ENCODE results near the gene CEACAM16. TPM values are rescaled to one million over a fixed set of nuclear protein-coding genes. Genes with fewer than 3 reads are reported as not detected.
A peak's percentile ranks its signal among the peaks of the same experiment; 100 is the strongest.

The CEACAM16 gene
- total RNA-seq, 2 experiments from 2014 or later = not detected

DNA sequence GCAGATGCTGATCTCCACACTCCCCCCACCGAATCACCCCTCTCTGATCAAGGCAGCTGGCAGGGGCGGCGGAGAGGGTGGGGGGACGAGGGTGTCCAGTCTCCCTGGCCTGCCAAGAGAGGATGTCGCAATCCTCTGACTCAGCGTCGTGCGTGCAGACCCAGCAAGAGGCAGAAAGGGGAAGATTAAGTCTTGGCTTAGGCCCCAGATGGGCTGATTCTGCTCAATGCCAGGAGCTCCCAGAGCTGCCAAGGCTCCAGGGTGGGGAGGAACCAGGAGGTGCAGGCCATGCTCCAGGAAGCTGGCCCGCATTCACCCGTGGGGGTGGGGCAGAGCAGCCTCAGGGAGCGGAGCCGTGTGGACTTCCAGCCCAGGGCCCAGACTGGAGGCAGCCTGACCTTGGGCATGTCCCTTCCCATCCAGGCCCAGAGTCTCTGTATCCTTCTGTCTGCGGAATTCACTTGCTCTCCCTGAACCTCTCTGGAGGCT lies 42.9 kb downstream of the CEACAM16 start:
- Mint-ChIP-seq H3K27ac (peak overlapping the region; percentile 46), H3K27me3 (no peaks in the 10 kb centered on the region), H3K36me3 (ENCODE audit: low read depth) (no peaks in the 10 kb centered on the region), H3K9me3 (no peaks in the 10 kb centered on the region), H3K4me3 (no peak overlapping the region), H3K4me1 (ENCODE audit: low read depth) (peaks cover 17% of the 10 kb centered on the region)
- DNase-seq = peak; percentile 46
- ChIA-PET POLR2A (no interaction called here), CTCF (interaction anchor here (0.8 to 6.5 kb wide), 3 partner anchors 18 to 42 kb away, joined by 3 to 43 read pairs (median 7); no protein-coding TSS in a partner anchor)
- TF ChIP-seq, protein P1, sequence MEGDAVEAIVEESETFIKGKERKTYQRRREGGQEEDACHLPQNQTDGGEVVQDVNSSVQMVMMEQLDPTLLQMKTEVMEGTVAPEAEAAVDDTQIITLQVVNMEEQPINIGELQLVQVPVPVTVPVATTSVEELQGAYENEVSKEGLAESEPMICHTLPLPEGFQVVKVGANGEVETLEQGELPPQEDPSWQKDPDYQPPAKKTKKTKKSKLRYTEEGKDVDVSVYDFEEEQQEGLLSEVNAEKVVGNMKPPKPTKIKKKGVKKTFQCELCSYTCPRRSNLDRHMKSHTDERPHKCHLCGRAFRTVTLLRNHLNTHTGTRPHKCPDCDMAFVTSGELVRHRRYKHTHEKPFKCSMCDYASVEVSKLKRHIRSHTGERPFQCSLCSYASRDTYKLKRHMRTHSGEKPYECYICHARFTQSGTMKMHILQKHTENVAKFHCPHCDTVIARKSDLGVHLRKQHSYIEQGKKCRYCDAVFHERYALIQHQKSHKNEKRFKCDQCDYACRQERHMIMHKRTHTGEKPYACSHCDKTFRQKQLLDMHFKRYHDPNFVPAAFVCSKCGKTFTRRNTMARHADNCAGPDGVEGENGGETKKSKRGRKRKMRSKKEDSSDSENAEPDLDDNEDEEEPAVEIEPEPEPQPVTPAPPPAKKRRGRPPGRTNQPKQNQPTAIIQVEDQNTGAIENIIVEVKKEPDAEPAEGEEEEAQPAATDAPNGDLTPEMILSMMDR (IDR thresholded peaks at IDR 0.05) = no peak
- intact Hi-C loops (cut with micrococcal nuclease) = no loop called here
- ATAC-seq = peak; percentile 49

DNA sequence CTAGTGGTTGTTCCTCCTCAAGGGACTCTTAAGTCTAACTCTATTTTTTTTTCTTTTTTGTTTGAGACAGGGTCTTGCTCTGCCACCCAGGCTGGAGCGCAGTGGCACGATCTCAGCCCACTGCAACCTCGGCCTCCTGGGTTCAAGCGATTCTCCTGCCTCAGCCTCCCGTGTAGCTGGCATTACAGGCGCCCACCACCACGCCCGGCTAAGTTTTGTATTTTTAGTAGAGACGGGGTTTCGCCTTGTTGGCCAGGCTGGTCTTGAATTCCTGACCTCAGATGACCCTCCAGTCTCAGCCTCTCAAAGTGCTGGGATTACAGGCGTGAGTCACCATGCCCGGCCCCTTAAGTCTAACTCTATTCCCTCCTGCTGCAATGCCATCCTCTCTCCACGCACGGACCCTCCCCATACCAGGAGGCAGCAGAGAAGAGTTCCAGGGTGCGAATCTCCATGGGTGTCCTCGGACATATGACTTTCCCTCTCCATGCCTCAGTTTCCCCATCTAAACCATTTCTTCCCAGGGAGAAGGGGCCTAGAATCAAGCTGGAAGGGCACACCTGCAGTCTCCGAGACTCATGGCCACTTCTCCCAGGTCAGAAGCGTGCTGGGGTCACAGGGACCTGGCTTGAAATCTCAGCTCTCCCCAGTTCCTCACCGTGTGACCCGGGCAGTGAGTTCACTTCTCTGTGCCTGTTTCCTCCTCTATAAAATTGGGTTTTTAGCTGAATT lies 43.5 kb downstream of the CEACAM16 start:
- H3K4me3 Mint-ChIP-seq = no peak overlapping the region
- H3K27ac Mint-ChIP-seq = no peak overlapping the region
- no peaks in the 10 kb centered on the region for H3K27me3 Mint-ChIP-seq
- DNase-seq (no peak), ATAC-seq (no peak)
- CTCF ChIA-PET = interaction anchor here (0.8 to 6.5 kb wide), 8 partner anchors 11 to 102 kb away, joined by 3 to 43 read pairs (median 4); no protein-coding TSS in a partner anchor
- POLR2A ChIA-PET = interaction anchor here (1.4 kb wide), 1 partner anchor 19 kb away, joined by 3 read pairs; no protein-coding TSS in a partner anchor
- no peaks in the 10 kb centered on the region for H3K9me3 Mint-ChIP-seq
- H3K36me3 Mint-ChIP-seq (ENCODE audit: low read depth) = no peaks in the 10 kb centered on the region
- intact Hi-C loops (cut with micrococcal nuclease) = no loop called here
- peaks cover 17% of the 10 kb centered on the region for H3K4me1 Mint-ChIP-seq (ENCODE audit: low read depth)
- TF ChIP-seq, protein P1 (IDR thresholded peaks at IDR 0.05) = no peak

DNA sequence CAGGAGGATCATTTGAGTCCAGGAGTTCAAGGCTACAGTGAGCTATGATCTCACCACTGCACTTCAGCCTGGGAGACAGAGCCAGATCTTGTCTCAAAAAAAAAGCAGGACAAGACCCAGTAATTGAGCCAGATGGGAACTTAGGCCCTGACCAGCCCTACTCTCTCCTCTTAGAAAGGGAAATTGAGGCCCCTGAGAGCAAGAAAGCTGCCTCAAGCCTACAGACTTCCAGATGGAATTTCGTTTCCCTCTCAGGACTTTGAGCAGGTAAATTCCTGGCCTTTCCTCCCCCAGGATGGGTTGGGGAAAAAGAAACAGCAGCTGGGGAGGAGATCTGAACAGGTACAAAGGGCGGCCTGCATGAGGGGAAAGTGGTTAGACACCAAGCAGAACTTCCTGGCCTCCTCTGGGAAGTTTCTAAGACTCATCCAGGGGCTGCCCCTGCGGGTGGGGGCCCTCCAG lies 46.0 kb downstream of the CEACAM16 start:
- CTCF ChIA-PET = interaction anchor here (0.9 to 2.5 kb wide), 2 partner anchors 21 to 26 kb away, joined by 3 to 15 read pairs; no protein-coding TSS in a partner anchor
- POLR2A ChIA-PET = interaction anchor here (1.2 to 1.7 kb wide), 2 partner anchors 16 to 26 kb away, joined by 3 to 4 read pairs; no protein-coding TSS in a partner anchor
- Mint-ChIP-seq H3K27me3 (no peaks in the 10 kb centered on the region), H3K4me3 (no peak overlapping the region), H3K9me3 (no peaks in the 10 kb centered on the region), H3K36me3 (ENCODE audit: low read depth) (peaks cover 7% of the 10 kb centered on the region), H3K27ac (no peak overlapping the region), H3K4me1 (ENCODE audit: low read depth) (peaks cover 24% of the 10 kb centered on the region)
- ATAC-seq (no peak), DNase-seq (no peak)
- intact Hi-C loops (cut with micrococcal nuclease) = no loop called here
- TF ChIP-seq, protein P1 (IDR thresholded peaks at IDR 0.05) = no peak

DNA sequence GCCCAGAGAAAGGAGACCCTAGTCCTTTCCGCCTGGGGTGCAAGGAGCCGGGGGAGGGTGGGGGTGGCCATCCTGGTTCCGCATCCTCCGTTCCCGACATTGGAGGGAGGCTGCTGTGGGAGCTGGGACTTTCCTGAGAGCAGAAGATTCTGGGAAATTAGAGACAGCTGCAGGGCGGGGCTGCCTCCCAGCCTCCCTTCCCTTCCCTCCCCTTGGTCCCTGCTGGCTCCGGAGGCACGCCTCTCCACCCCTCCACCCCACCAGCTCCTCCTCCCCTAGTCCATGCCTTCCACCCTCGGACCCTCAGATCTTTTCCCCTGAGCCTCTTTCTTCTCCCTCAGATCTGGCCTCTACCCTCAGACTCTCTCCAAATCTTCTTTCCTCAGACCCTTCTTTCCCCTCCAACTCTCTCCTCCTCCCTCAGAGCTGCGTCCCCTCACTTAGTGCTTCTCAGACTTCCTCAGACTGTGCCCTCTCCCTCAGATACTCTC lies 46.4 kb downstream of the CEACAM16 start:
- Mint-ChIP-seq H3K4me3 (no peak overlapping the region), H3K4me1 (ENCODE audit: low read depth) (peaks cover 27% of the 10 kb centered on the region), H3K27ac (no peak overlapping the region), H3K9me3 (no peaks in the 10 kb centered on the region), H3K36me3 (ENCODE audit: low read depth) (peaks cover 9% of the 10 kb centered on the region), H3K27me3 (no peaks in the 10 kb centered on the region)
- TF ChIP-seq, protein P1 (IDR thresholded peaks at IDR 0.05) = no peak
- ChIA-PET POLR2A (interaction anchor here (1.2 to 1.7 kb wide), 2 partner anchors 16 to 25 kb away, joined by 3 to 4 read pairs; no protein-coding TSS in a partner anchor), CTCF (interaction anchor here (0.6 to 2.5 kb wide), 3 partner anchors 21 to 25 kb away, joined by 3 to 15 read pairs (median 3); no protein-coding TSS in a partner anchor)
- DNase-seq (no peak), ATAC-seq (no peak)
- intact Hi-C loops (cut with micrococcal nuclease) = no loop called here
